Uterus (tissue), 2 donors: Measurements from ENCODE around the gene SCRN2.

Experiments
- POLR2A ChIP-seq, 2 donors: fragments of 450-650 bp; IDR thresholded peaks; one replicate each; pipeline ENCODE4 v1.6.1; 2016; ENCODE audit warnings: antibody characterized with exemption in 2 of 2, mild to moderate bottlenecking in 1 of 2, moderate library complexity in 1 of 2
- TF ChIP-seq, protein P1 (sequence below), 4 experiments: fragments of 200-600 bp in 2 of 4; fragments of 450-650 bp in 2 of 4; sonication (generic) in 2 of 4; IDR thresholded peaks; one replicate each; pipeline ENCODE4 v1.5.1; 2016 to 2019; ENCODE audit warnings: antibody characterized with exemption in 4 of 4, mild to moderate bottlenecking in 2 of 4, moderate library complexity in 1 of 4

DNA sequence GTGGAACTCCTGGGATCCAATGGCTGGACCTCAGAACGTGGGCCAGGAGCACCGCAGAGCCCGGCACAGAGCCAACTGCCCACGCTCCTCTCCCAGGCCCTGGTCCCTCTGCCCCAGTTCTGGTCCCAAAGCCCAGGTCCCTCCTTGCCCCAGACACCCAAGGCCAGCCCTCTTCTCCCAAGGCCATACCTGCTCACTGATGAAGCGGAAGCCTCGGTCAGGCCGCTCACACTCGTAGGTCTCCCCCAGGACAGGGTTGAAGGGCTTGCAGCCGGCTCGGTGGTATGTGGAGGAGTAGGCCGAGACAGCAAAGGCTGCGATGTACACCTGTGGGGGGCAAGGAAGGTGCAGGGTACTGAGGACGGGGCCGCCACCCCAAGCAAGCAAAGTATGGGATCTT, 28.0 kb downstream of the SCRN2 start:
- TF ChIP-seq, protein P1, sequence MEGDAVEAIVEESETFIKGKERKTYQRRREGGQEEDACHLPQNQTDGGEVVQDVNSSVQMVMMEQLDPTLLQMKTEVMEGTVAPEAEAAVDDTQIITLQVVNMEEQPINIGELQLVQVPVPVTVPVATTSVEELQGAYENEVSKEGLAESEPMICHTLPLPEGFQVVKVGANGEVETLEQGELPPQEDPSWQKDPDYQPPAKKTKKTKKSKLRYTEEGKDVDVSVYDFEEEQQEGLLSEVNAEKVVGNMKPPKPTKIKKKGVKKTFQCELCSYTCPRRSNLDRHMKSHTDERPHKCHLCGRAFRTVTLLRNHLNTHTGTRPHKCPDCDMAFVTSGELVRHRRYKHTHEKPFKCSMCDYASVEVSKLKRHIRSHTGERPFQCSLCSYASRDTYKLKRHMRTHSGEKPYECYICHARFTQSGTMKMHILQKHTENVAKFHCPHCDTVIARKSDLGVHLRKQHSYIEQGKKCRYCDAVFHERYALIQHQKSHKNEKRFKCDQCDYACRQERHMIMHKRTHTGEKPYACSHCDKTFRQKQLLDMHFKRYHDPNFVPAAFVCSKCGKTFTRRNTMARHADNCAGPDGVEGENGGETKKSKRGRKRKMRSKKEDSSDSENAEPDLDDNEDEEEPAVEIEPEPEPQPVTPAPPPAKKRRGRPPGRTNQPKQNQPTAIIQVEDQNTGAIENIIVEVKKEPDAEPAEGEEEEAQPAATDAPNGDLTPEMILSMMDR (IDR thresholded peaks at IDR 0.05): no peak
- TF ChIP-seq POLR2A (IDR thresholded peaks at IDR 0.05): no peak
